Astrocyte (in vitro differentiated cells and primary cell): ENCODE measurements around the gene CPA4.

Experiments used
- CTCF ChIP-seq: IDR thresholded peaks from 2 replicates; pipeline ENCODE4 v1.5.1; 2011; ENCODE audit warnings: low read depth, mild to moderate bottlenecking, inconsistent platforms, low read length, moderate library complexity; ENCODE audit not compliant: insufficient read depth
- EZH2 ChIP-seq: IDR thresholded peaks from 2 replicates; pipeline ENCODE4 v1.6.1; 2012; ENCODE audit warnings: mild to moderate bottlenecking, low read length, inconsistent platforms; ENCODE audit not compliant: insufficient read depth

- TF ChIP-seq CTCF (no peak), EZH2 (no peak)
Measured at GRCh38 chr7:130305433-130306042, 12.6 kb downstream of the CPA4 start.
